HEK293 (cell line): Measurements from ENCODE around the gene LHX4.

Source experiments
- CTCF ChIA-PET: fragments of 350-600 bp; formaldehyde crosslinking; extraction: SDS; loops from one replicate; lab custom pipeline; 2021; ENCODE audit warnings: antibody characterized with exemption; lab: Yijun Ruan, JAX
- POLR2A ChIA-PET: fragments of 300-600 bp; formaldehyde crosslinking; extraction: SDS; loops from one replicate; lab custom pipeline; 2020; ENCODE audit warnings: antibody characterized with exemption, inconsistent platforms; lab: Yijun Ruan, JAX
- H3K27ac ChIP-seq: fragments of 200-500 bp; sonication (Bioruptor generic); 2 replicates; pipeline ENCODE4 v1.5.1; 2014; ENCODE audit warnings: low read depth, low read length, control low read depth, inconsistent platforms; ENCODE audit errors: extremely low read depth
- H3K36me3 ChIP-seq, 2 experiments: fragments of 200-500 bp in 1 of 2; sonication (Bioruptor generic) in 1 of 2; 1 replicate in 1 of 2; 2 replicates in 1 of 2; pipeline ENCODE4 v1.5.1; 2014 to 2017; ENCODE audit warnings: inconsistent platforms in 2 of 2, low read length in 2 of 2; ENCODE audit not compliant: control insufficient read depth in 2 of 2, insufficient read depth in 1 of 2
- H3K4me1 ChIP-seq: fragments of 200-500 bp; sonication (Bioruptor generic); 2 replicates; pipeline ENCODE4 v1.5.1; 2014; ENCODE audit warnings: mild to moderate bottlenecking, low read length, inconsistent platforms; ENCODE audit not compliant: control insufficient read depth, insufficient read depth
- H3K4me3 ChIP-seq: 2 replicates; pipeline ENCODE4 v1.5.1; 2011; ENCODE audit warnings: low read depth, mild to moderate bottlenecking, control low read depth, low read length, moderate library complexity
- H3K9me3 ChIP-seq: fragments of 200-500 bp; sonication (Bioruptor generic); 2 replicates; pipeline ENCODE4 v1.5.1; 2014; ENCODE audit warnings: low read depth, low read length, inconsistent platforms; ENCODE audit not compliant: control insufficient read depth, insufficient read depth
- GLI2 ChIP-seq: fragments of 450-650 bp; formaldehyde crosslinking; IDR thresholded peaks from 2 replicates; pipeline ENCODE4; 2017; ENCODE audit warnings: missing biosample characterization, missing genetic modification characterization, low read depth, borderline replicate concordance
- GLI4 ChIP-seq: fragments of 450-650 bp; formaldehyde crosslinking; IDR thresholded peaks from 2 replicates; pipeline ENCODE4 v1.5.1; 2016; ENCODE audit warnings: missing biosample characterization, missing genetic modification characterization
- INSM2 ChIP-seq: fragments of 450-650 bp; formaldehyde crosslinking; IDR thresholded peaks from 2 replicates; pipeline ENCODE4 v1.5.1; 2016; ENCODE audit warnings: missing biosample characterization, missing genetic modification characterization
- KLF17 ChIP-seq: fragments of 450-650 bp; formaldehyde crosslinking; IDR thresholded peaks from 2 replicates; pipeline ENCODE4 v1.5.1; 2016; ENCODE audit warnings: missing biosample characterization, missing genetic modification characterization
- KLF8 ChIP-seq: fragments of 450-650 bp; formaldehyde crosslinking; IDR thresholded peaks from 2 replicates; pipeline ENCODE4 v1.5.1; 2016; ENCODE audit warnings: missing biosample characterization, missing genetic modification characterization
- OSR2 ChIP-seq: fragments of 450-650 bp; formaldehyde crosslinking; IDR thresholded peaks from 2 replicates; pipeline ENCODE4 v1.5.1; 2016; ENCODE audit warnings: missing biosample characterization, missing genetic modification characterization
- SCRT2 ChIP-seq: fragments of 450-650 bp; formaldehyde crosslinking; IDR thresholded peaks from 2 replicates; pipeline ENCODE4 v1.5.1; 2016; ENCODE audit warnings: missing biosample characterization, missing genetic modification characterization
- SETDB1 ChIP-seq: IDR thresholded peaks from one replicate; pipeline ENCODE4 v1.6.1; 2017; ENCODE audit warnings: mild to moderate bottlenecking, low read length, moderate library complexity, mixed read lengths; ENCODE audit not compliant: insufficient read length
- WT1 ChIP-seq: fragments of 450-650 bp; formaldehyde crosslinking; IDR thresholded peaks from 2 replicates; pipeline ENCODE4 v1.5.1; 2016; ENCODE audit warnings: missing biosample characterization, missing genetic modification characterization
- ZBTB17 ChIP-seq: fragments of 450-650 bp; formaldehyde crosslinking; IDR thresholded peaks from 2 replicates; pipeline ENCODE4 v1.5.1; 2016; ENCODE audit warnings: missing biosample characterization, missing genetic modification characterization
- ZFP3 ChIP-seq: fragments of 450-650 bp; formaldehyde crosslinking; IDR thresholded peaks from 2 replicates; pipeline ENCODE4 v1.5.1; 2016; ENCODE audit warnings: low read depth, missing biosample characterization, missing genetic modification characterization
- ZFP37 ChIP-seq: fragments of 450-650 bp; formaldehyde crosslinking; IDR thresholded peaks from 2 replicates; pipeline ENCODE4 v1.5.1; 2016; ENCODE audit warnings: missing biosample characterization, missing genetic modification characterization
- ZFP69B ChIP-seq: fragments of 450-650 bp; formaldehyde crosslinking; IDR thresholded peaks from 2 replicates; pipeline ENCODE4 v1.5.1; 2016; ENCODE audit warnings: missing biosample characterization, missing genetic modification characterization
- ZNF157 ChIP-seq: fragments of 450-650 bp; formaldehyde crosslinking; IDR thresholded peaks from 2 replicates; pipeline ENCODE4 v1.5.1; 2016; ENCODE audit warnings: missing biosample characterization, missing genetic modification characterization
- ZNF239 ChIP-seq: fragments of 450-650 bp; formaldehyde crosslinking; IDR thresholded peaks from 2 replicates; pipeline ENCODE4 v1.5.1; 2016; ENCODE audit warnings: missing biosample characterization, missing genetic modification characterization
- ZNF24 ChIP-seq: fragments of 450-650 bp; formaldehyde crosslinking; IDR thresholded peaks from 2 replicates; pipeline ENCODE4 v1.5.1; 2016; ENCODE audit warnings: missing biosample characterization, missing genetic modification characterization
- ZNF426 ChIP-seq: fragments of 450-650 bp; formaldehyde crosslinking; IDR thresholded peaks from 2 replicates; pipeline ENCODE4 v1.5.1; 2017; ENCODE audit warnings: missing biosample characterization, missing genetic modification characterization, mild to moderate bottlenecking, inconsistent platforms, moderate library complexity
- ZNF449 ChIP-seq: fragments of 450-650 bp; formaldehyde crosslinking; IDR thresholded peaks from 2 replicates; pipeline ENCODE4 v1.5.1; 2017; ENCODE audit warnings: missing biosample characterization, mild to moderate bottlenecking, missing genetic modification characterization, moderate library complexity
- ZNF521 ChIP-seq: fragments of 450-650 bp; formaldehyde crosslinking; IDR thresholded peaks from 2 replicates; pipeline ENCODE4 v1.5.1; 2017; ENCODE audit warnings: missing biosample characterization, mild to moderate bottlenecking, missing genetic modification characterization
- ZNF558 ChIP-seq: fragments of 450-650 bp; formaldehyde crosslinking; IDR thresholded peaks from 2 replicates; pipeline ENCODE4 v1.5.1; 2016; ENCODE audit warnings: missing biosample characterization, missing genetic modification characterization
- ZNF600 ChIP-seq: fragments of 450-650 bp; formaldehyde crosslinking; IDR thresholded peaks from 2 replicates; pipeline ENCODE4 v1.5.1; 2016; ENCODE audit warnings: missing biosample characterization, missing genetic modification characterization
- ZNF701 ChIP-seq: fragments of 450-650 bp; formaldehyde crosslinking; IDR thresholded peaks from 2 replicates; pipeline ENCODE4 v1.5.1; 2016; ENCODE audit warnings: missing biosample characterization, missing genetic modification characterization
- ZNF76 ChIP-seq: fragments of 450-650 bp; formaldehyde crosslinking; IDR thresholded peaks from 2 replicates; pipeline ENCODE4; 2016; ENCODE audit warnings: low read depth, missing biosample characterization, missing genetic modification characterization, borderline replicate concordance
- ZNF776 ChIP-seq: fragments of 450-650 bp; formaldehyde crosslinking; IDR thresholded peaks from 2 replicates; pipeline ENCODE4 v1.5.0; 2017; ENCODE audit warnings: missing biosample characterization, missing genetic modification characterization, borderline replicate concordance
- TF ChIP-seq, protein P1 (sequence below): fragments of 450-650 bp; formaldehyde crosslinking; IDR thresholded peaks from 2 replicates; pipeline ENCODE4 v1.5.1; 2016; ENCODE audit warnings: missing biosample characterization, missing genetic modification characterization
- TF ChIP-seq, protein P2 (sequence below): fragments of 450-650 bp; formaldehyde crosslinking; IDR thresholded peaks from 2 replicates; pipeline ENCODE4 v1.5.1; 2017; ENCODE audit warnings: missing biosample characterization, missing genetic modification characterization

The LHX4 gene

DNA sequence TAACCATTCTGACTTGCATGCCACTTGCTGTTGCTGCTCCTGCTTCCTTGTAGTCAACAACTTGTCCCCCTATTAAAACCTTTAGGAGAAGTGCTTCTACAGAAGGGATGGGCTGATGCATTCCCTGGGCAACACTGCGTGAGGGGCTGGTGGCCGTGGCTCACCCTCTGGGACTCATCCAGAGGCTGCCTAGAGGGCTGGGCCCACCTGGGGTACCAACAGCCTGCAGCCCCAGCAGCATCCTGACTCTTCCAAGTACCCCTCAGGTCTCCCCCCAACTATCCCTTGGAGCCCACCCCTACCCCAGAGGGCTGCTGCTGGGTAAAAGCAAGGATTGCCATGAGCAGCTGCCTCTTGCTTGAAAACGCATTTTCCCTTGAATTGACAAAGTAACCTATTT, 34.7 kb upstream of the LHX4 start:
- CTCF ChIA-PET = interaction anchor here (0.6 to 2.7 kb wide), 3 partner anchors 58 to 283 kb away, joined by 3 to 12 read pairs (median 5); no protein-coding TSS in a partner anchor
- Histone ChIP-seq H3K4me3 (no peak overlapping the region), H3K9me3 (no peaks in the 10 kb centered on the region), H3K4me1 (no peaks in the 10 kb centered on the region), H3K27ac (no peak overlapping the region), H3K36me3 (peaks cover 0 to 18% of the 10 kb centered on the region in 2 experiments; a peak in 1 of 3 replicates)
- POLR2A ChIA-PET = no interaction called here
- TF ChIP-seq ZBTB17 (tag by site-specific recombination) (no peak), ZNF521 (tag by site-specific recombination) (no peak), KLF17 (tag by site-specific recombination) (no peak), GLI4 (tag by site-specific recombination) (no peak), ZFP3 (tag by site-specific recombination) (no peak), KLF8 (tag by site-specific recombination) (no peak), ZNF449 (tag by site-specific recombination) (no peak), GLI2 (tag by site-specific recombination) (no peak), SETDB1 (no peak), ZNF157 (tag by site-specific recombination) (no peak)
- TF ChIP-seq, protein P1, sequence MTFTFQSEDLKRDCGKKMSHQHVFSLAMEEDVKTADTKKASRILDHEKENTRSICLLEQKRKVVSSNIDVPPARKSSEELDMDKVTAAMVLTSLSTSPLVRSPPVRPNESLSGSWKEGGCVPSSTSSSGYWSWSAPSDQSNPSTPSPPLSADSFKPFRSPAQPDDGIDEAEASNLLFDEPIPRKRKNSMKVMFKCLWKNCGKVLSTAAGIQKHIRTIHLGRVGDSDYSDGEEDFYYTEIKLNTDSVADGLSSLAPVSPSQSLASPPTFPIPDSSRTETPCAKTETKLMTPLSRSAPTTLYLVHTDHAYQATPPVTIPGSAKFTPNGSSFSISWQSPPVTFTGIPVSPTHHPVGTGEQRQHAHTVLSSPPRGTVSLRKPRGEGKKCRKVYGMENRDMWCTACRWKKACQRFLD (tag by site-specific recombination) = no peak
- TF ChIP-seq, protein P2, sequence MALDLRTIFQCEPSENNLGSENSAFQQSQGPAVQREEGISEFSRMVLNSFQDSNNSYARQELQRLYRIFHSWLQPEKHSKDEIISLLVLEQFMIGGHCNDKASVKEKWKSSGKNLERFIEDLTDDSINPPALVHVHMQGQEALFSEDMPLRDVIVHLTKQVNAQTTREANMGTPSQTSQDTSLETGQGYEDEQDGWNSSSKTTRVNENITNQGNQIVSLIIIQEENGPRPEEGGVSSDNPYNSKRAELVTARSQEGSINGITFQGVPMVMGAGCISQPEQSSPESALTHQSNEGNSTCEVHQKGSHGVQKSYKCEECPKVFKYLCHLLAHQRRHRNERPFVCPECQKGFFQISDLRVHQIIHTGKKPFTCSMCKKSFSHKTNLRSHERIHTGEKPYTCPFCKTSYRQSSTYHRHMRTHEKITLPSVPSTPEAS = no peak

DNA sequence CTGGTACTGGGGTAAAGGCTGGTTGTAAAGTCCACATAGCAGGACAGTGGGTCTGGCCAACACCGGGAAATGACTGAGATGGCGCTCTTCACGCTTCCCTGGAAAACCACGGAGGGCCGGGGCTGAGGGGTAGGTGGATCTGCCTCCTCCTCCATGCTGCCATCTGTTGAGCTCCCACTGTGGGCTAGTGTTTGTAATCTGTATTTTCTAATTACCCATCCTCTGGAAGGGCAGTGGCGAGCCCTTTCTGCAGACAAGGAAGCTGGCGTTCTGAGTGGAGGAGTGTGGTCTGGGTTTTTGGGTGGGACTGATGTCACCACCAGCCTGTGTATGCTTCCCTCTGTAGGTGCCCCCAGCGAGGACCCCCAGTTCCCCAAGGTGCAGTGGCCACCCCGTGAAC, 34.1 kb upstream of the LHX4 start:
- no peak overlapping the region for H3K4me3 ChIP-seq
- ChIA-PET CTCF (interaction anchor here (0.6 to 2.7 kb wide), 3 partner anchors 56 to 282 kb away, joined by 3 to 12 read pairs (median 5); no protein-coding TSS in a partner anchor), POLR2A (no interaction called here)
- peaks cover 0 to 14% of the 10 kb centered on the region in 2 experiments; a peak in 1 of 3 replicates for H3K36me3 ChIP-seq
- no peaks in the 10 kb centered on the region for H3K4me1 ChIP-seq
- H3K9me3 ChIP-seq = no peaks in the 10 kb centered on the region
- no peak overlapping the region for H3K27ac ChIP-seq
- TF ChIP-seq ZNF600 (no peak), SCRT2 (tag by site-specific recombination) (peak; percentile 43; the same call in 1 of the 2 replicates), ZNF426 (no peak)

- H3K9me3 ChIP-seq = no peaks in the 10 kb centered on the region
- no peaks in the 10 kb centered on the region for H3K4me1 ChIP-seq
- H3K27ac ChIP-seq = no peak overlapping the region
- no peak overlapping the region for H3K4me3 ChIP-seq
- ChIA-PET CTCF (interaction anchor here (0.6 to 2.7 kb wide), 5 partner anchors 8 to 220 kb away, joined by 3 to 15 read pairs (median 5); no protein-coding TSS in a partner anchor), POLR2A (no interaction called here)
- H3K36me3 ChIP-seq = peaks cover 0 to 9% of the 10 kb centered on the region in 2 experiments; a peak in 1 of 3 replicates
- TF ChIP-seq ZNF701 (no peak), ZNF558 (tag by site-specific recombination) (no peak), ZNF239 (tag by site-specific recombination) (no peak), INSM2 (no peak), SCRT2 (tag by site-specific recombination) (no peak), OSR2 (tag by site-specific recombination) (no peak), ZNF776 (tag by site-specific recombination) (no peak), ZBTB17 (tag by site-specific recombination) (no peak), ZFP37 (tag by site-specific recombination) (no peak), ZNF24 (tag by site-specific recombination) (no peak), WT1 (tag by site-specific recombination) (no peak), ZFP69B (tag by site-specific recombination) (no peak), ZNF76 (tag by site-specific recombination) (no peak)
Measured at GRCh38 chr1:180196436-180197003, 33.5 kb upstream of the LHX4 start.
